Left cardiac atrium (tissue), 4 donors: Measurements from ENCODE around the gene CHKA. TPM values are rescaled to one million over a fixed set of nuclear protein-coding genes. Genes with fewer than 3 reads are reported as not detected.

ENCODE experiments used
- ATAC-seq, 2 donors: fragments of 200-7000 bp; cut with Tn5 transposase; one replicate each; pipeline ENCODE4 v1.9.1; 2020; ENCODE audit warnings: mild to moderate bottlenecking in 2 of 2, moderate library complexity in 2 of 2
- DNase-seq: peaks from one replicate; pipeline ENCODE4 v3.0.0-alpha.2; 2020
- intact Hi-C, 2 donors: fragments of 100-400 bp; cut with DNase I; formaldehyde crosslinking; loops; one replicate each; pipeline versions ENCODE4 v1.14.1 to v1.15.1; 2022 to 2023
- total RNA-seq, 2 donors: library from RNA; stranded (reverse); fragmentation: NEBNext Ultra II Directional; extraction: Animal tissue kit (Norgen Biotek cat#: 25700); gene quantifications; one replicate each; pipeline ENCODE4 v1.2.1, GENCODE V29; 2021
- donor health status: DM: no; HTN: yes; CAD: no.
- donor health status: DM: no; HTN: yes; CAD: no; lungs with severe emphysema.
- donor health status: DM: yes; HTN: yes; CAD: no.
- donor health status: Dilated cardiomyopathy.

CHKA gene
- total RNA-seq, 2 donors from 2014 or later: 7.8 to 11.8 TPM

DNA sequence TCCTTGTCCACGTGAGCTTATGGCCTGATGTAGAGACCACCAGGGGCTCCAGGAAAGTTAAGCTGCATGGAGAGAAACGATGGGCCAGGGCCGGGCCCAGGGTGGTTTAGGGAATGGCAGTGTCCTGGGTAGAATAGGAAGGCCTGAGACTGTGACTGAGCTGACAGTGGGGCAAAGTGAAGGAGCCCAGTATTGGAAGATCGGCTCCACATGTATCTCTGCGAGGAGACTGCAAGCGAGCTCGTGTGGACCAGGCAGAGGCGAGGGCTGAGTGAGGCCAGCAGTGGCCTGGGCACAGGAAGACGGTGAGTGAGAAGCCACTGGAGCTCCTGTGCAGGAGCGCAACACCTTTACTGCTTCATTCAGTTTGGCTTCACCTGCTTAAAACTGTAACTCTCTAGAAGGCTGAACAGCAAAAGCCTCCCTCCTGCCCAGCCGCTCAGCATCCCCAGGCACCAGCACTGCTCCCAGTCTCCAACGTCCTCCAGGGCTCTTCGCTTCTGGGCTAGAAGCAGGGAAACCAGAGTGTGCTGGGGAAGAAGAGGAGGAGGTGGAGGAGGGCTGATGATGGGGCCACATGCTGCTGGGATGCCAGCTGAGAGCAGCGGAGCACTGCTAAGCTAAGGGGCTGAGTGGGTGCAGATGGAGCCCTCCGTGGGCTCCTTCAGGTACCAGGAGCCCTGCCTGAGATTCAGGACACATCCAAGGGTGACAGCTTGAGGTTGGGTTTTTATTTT is 68.9 kb downstream of the CHKA start:
- no peak for DNase-seq
- ATAC-seq: no peak
- intact Hi-C loops: no loop called here

GRCh38 chr11:68051191-68052136 is 69.7 kb downstream of the CHKA start:
- intact Hi-C loops: no loop called here
- DNase-seq: no peak
- peak in 1 of 2 donors; percentile 3 for ATAC-seq

GRCh38 chr11:68050371-68050841 is 70.8 kb downstream of the CHKA start:
- intact Hi-C loops: no loop called here
- DNase-seq (no peak), ATAC-seq (no peak)

DNA sequence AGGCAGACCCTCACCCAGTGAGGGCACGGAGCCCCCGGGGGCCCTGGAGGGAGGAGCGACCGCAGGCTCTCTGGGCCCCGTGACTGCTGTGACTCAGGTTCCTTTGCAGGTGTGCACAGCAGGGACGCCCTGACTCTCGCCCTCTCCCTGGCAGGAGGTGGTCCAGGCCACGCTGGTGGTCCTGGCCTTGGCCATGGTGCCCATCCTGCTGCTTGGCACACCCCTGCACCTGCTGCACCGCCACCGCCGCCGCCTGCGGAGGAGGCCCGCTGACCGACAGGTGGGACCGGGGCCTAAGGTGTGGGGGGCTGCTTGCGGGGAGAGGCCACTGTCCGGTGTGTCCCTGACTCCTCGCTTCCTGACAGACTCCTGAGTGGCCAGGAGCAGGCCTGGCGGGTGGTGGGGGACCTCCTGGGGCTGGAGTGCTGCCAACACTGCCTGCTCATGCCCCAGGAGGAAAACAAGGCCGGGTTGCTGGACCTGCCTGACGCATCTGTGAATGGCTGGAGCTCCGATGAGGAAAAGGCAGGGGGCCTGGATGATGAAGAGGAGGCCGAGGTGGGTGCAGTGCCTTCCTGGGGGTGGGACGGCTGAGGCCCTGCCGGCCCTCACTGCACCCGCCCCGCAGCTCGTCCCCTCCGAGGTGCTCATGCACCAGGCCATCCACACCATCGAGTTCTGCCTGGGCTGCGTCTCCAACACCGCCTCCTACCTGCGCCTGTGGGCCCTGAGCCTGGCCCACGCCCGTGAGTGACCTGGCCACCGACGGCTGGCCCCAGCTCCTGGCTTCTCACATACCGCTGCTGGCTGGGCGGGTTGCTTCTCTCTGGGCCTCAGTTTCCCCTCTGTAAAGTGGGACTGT is 71.4 kb downstream of the CHKA start:
- no peak for DNase-seq
- ATAC-seq: no peak
- intact Hi-C loops: no loop called here

- no peak for DNase-seq
- intact Hi-C loops: no loop called here
- no peak for ATAC-seq
These were observed 72.3 kb downstream of the CHKA start for GRCh38 chr11:68048681-68049508.

DNA sequence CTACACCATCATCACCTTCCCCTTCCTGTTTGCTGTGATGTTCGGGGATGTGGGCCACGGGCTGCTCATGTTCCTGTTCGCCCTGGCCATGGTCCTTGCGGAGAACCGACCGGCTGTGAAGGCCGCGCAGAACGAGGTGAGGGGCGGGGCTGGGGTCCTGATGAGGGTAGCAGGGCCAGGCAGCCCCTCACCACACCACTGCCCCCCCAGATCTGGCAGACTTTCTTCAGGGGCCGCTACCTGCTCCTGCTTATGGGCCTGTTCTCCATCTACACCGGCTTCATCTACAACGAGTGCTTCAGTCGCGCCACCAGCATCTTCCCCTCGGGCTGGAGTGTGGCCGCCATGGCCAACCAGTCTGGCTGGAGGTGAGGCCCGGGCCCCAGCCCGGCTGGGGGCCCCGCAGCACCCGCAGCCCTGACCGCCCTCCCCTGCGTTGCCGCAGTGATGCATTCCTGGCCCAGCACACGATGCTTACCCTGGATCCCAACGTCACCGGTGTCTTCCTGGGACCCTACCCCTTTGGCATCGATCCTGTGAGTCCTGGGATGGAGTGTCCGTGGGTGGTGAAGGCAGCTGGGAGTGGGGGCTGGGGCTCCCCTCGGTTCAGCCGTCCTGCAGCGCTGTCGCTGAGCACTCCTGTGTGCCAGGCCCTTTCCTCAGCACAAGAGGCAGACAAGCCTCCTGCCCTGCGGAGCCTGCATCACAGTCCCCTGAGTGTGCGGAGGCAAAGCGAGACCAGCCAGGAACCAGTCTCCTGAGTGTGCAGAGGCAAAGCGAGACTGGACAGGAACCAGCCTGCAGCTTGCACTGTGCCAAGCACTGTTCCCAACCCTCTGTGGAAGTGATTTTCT is 73.5 kb downstream of the CHKA start:
- ATAC-seq: peak in 1 of 2 donors; percentile 53
- intact Hi-C loops: no loop called here
- no peak for DNase-seq

- DNase-seq (no peak), ATAC-seq (no peak)
- intact Hi-C loops: no loop called here
These were observed 76.3 kb downstream of the CHKA start for GRCh38 chr11:68044898-68045351.

- ATAC-seq (no peak), DNase-seq (no peak)
- intact Hi-C loops: no loop called here
These were observed 76.9 kb downstream of the CHKA start for GRCh38 chr11:68044145-68044813.

GRCh38 chr11:68043349-68044144 is 77.6 kb downstream of the CHKA start:
- DNase-seq (no peak), ATAC-seq (no peak)

DNA sequence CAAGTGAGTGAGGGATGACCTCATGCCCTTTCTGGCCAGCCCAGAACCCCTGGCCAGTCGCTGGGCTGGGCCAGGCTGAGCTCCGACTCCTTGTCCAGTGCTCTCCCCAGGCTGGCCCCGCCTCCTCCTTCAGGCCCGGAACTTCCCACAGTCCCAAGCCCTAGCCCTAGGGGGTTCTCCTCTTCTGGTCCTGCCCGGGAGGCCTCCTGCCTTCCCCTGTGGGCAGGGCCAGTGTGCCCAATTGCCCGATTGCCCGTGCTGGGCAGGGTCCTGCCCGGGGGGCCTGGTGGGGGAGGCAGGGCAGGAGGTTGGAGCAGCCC is 78.2 kb downstream of the CHKA start:
- DNase-seq: no peak
- ATAC-seq: no peak
- intact Hi-C loops: no loop called here

More at GRCh38 chr11:68043349-68044144, 77.6 kb downstream of the CHKA start:
- intact Hi-C loops: no loop called here

DNA sequence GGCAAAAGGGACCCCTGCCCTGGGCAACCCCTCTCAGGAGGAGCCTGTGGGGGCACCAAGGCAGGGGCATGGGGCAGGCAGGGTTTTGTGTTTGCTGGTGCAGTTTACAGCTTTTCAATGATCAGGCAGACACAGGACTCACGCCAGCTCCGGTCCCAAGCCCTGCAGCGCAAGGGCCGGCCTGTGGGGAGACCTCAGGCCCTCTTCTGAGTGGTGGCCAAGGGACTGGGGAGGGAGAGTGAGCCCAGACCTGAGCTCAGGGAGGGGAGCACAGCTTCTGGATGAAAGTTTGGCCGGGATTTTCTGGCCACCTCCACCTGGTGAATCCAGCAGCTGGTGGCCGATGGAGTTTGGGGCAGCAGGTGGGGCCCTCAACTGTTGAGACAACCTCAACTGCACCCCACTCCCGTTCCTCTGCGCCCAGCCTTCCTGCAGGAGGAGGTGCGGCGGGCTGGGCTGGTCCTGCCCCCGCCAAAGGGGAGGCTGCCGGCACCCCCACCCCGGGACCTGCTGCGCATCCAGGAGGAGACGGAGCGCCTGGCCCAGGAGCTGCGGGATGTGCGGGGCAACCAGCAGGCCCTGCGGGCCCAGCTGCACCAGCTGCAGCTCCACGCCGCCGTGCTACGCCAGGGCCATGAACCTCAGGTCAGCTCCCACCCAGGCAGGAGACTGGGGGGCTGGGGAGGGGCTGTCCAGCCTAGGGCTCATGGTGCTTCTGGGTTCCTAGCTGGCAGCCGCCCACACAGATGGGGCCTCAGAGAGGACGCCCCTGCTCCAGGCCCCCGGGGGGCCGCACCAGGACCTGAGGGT is 78.8 kb downstream of the CHKA start:
- ATAC-seq (no peak), DNase-seq (no peak)
- intact Hi-C loops: no loop called here

GRCh38 chr11:68041617-68042218 is 79.5 kb downstream of the CHKA start:
- ATAC-seq (no peak), DNase-seq (no peak)
- intact Hi-C loops: no loop called here

- intact Hi-C loops: no loop called here
- DNase-seq (no peak), ATAC-seq (no peak)
These were observed 80.1 kb downstream of the CHKA start for GRCh38 chr11:68040957-68041591.

DNA sequence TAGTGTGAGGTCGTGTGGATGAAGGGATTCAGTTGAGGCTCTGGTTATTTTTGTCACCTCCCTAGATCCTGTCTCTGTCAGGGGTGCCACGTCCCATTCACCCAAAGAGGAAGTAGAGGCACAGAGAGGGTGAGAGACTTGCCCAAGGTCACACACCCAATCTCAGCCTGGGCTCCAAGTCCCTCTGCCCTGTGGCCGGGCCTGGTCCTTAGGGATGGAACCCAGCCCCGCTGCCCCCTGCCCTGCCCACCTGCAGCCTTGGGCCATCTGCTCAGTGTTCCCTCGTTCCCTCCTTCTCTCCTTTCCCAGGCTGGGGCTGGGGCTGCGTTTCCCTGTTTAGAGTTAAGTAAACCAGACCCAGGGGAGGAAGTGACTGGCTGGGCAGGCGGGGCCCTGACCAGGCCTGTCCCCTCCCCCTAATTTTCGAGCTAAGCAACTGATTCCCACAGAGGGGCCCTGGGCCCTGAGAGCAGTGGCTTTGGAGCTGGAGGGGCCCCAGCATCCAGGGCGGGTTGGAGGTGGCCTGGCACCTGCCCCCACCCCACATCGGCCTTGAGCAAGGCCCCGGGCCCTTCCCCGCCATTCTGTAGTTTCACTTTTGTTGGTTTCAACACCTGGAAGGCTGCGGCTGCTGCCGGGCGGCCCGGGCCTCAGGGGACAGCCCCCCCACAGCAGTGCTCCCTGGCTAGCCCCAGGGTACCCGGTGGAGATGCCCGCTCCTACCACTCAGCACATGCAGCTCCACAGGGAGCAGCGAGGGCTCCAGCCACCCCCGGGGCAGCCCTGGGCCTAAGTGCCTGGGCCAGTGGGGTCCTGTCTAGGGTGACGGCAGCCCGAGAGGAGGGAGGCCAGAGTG is 80.9 kb downstream of the CHKA start:
- DNase-seq: peak; percentile 71
- peak; percentile 31 to 36 for ATAC-seq
- intact Hi-C loops: no loop called here
